GM19043 (cell line): ENCODE results near the gene CFAP221.

Source experiments
- ATAC-seq: cut with Tn5 transposase; IDR thresholded peaks from one replicate; pipeline ENCODE4 v1.9.1; 2021; ENCODE audit warnings: low read depth; ENCODE audit not compliant: unreplicated experiment

Gene CFAP221

GRCh38 chr2:119544075-119544938 lies at the start of gene CFAP221:
Gene CFAP221, plus strand, starts transcription at chr2:119544449. Its CDS starts 1,683 bp downstream, at chr2:119546132.
- peak; percentile 88 for ATAC-seq

GRCh38 chr2:119495948-119496347 lies 48.3 kb upstream of the CFAP221 start:
- no peak for ATAC-seq

- no peak for ATAC-seq
Observed at GRCh38 chr2:119496682-119497081, 47.6 kb upstream of the CFAP221 start.

DNA sequence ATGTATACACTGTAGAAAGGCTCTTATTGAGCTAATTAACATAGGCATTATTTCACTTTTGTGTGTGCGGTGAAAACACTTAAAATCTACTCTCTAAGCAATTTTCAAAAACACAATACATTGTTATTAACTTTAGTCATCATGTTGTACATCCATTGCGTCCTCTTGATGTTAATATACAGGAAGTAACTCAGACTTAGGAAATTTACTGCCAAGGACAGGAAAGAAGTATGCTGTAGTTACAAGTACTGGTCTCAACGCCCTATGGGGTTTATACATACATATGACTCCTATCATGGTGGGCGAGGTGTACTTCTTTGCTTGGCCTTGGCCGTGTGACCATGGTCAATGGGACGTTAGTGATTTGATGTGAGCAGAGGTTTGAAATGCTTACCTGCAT lies 35.5 kb upstream of the CFAP221 start:
- ATAC-seq, result no peak

- no peak for ATAC-seq
Observed at GRCh38 chr2:119511989-119512388, 32.3 kb upstream of the CFAP221 start.

DNA sequence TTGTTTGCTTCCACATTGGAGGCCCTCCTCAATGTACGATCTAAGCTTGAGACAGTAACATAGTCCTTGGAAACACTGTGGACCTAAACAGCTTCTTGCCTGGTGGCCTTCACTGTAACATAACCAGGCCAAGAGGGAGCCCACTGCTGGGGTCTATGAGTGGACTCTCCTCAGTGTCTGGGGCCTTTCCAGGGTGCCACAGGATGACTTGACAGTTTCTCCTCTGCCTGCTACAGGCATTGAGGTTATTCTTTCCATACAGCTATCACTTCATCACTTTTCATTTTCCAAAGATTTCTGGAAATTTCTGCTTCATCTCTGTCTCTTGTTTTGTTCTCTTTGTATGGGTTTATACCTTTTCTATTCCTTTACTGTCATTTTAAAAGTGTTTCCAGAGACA lies 31.3 kb upstream of the CFAP221 start:
- ATAC-seq, result no peak

DNA sequence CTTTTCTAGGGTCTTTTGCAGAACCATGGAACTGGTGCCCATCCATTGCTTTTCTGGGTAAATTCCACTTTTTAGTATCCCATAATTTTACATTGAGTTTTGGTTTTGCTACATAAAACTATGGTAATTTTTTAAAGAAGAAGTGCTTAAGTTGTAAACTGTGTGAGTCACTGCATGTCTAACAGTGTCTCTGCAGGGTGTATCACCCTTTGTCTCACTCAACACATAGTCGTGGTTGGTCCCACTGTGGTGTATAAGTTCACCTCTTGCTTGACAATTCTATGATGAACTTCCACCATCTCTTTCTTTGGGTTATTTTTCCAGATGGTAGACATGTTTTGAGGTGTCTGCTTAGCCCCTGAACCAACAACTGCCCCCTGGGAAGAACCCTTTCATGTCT lies 30.4 kb upstream of the CFAP221 start:
- no peak for ATAC-seq

DNA sequence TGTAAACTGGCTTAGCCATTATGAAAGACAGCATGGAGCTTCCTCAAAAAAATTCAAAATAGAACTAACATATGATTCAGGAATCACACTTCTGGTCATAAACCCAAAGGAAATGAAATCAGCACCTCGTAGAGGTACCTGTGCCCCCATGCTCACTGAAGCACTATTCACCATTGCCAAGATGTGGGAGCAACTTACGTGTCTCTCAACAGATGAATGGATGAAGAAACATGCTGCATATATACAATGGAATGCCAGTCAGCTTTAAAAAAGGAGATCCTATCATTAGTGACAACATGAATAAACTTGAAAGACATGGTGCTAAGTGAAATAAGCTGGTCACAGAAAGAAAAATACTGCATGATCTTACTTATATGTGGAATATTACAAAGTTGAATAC lies 28.1 kb upstream of the CFAP221 start:
- no peak for ATAC-seq

- peak; percentile 75 for ATAC-seq
Observed at GRCh38 chr2:119517433-119517832, 26.8 kb upstream of the CFAP221 start.

GRCh38 chr2:119518401-119519056 lies 25.7 kb upstream of the CFAP221 start:
- no peak for ATAC-seq

DNA sequence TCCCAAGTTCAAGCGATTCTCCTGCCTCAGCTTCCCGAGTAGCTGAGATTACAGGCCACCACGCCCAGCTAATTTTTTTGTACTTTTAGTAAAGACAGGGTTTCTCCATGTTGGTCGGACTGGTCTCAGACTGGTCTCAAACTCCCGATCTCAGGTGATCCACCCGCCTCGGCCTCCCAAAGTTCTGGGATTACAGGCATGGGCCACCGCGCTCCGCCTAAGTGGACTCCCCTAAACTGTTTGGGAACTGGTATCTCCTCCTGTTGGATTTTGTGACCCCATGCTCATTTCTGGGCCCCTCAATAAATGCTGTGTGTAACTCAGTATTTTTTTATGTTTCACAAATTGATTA lies 25.2 kb upstream of the CFAP221 start:
- no peak for ATAC-seq

DNA sequence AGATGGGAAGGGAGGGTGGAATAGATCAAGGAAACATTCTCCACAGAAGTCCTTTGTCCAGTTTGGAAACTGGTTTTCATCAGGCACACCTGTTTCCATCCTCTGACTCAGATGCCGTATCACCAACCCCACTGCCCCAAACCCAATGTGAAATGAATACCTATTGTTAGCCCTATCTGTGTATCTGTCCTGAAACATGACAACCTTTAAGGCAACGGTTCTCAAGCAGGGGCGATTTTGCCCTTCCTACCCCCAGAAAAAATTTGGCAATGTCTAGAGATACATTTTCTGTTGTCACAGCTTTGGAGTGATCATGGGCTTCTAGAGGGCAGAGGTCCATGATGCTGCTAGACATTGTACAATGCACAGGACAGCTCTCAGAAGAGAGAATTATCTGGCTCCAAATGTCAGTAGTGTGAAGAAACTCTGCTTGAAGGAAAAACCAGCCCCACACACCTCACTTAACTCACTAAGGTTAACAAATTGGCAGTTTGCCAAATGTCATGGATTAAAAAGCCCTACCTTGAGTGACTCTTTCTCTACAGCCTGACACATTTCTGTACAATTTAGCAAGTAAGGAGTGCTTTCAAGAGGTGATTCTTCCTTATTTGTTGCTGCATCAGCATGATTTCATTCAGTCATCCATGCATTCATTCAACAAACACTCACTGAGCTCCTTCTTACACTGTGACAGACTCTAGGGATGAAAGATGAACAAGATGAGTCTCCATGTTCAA lies 23.4 kb upstream of the CFAP221 start:
- no peak for ATAC-seq

DNA sequence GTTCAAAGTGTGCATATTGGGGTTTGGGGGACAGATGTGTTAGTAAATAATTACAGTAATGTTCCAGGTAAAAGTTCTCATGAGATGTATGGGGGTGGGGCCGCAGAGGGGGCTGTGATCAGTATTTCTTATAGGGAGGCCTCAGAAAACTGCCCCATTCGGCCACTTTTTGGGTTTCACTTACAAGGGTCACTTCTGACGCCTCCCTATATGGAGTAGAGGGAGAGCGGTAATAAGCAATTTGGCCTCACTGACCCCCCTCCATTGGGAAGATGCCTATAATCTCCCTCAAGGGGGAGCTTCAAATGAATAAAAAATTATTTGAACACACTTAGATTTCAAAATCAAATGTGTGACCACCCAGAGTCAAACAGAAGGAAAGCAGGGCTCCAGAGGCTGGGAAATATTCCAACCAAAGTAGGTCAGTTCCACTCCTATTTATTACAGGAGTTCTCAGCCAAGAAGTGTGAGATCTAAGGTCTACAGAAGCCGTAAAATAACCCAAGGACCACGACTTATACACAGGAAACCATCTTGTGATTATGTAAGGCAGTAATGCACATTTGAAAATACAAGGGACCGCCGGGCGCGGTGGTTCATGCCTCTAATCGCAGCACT lies 22.7 kb upstream of the CFAP221 start:
- no peak for ATAC-seq

GRCh38 chr2:119522671-119523070 lies 21.6 kb upstream of the CFAP221 start:
- ATAC-seq, result no peak

DNA sequence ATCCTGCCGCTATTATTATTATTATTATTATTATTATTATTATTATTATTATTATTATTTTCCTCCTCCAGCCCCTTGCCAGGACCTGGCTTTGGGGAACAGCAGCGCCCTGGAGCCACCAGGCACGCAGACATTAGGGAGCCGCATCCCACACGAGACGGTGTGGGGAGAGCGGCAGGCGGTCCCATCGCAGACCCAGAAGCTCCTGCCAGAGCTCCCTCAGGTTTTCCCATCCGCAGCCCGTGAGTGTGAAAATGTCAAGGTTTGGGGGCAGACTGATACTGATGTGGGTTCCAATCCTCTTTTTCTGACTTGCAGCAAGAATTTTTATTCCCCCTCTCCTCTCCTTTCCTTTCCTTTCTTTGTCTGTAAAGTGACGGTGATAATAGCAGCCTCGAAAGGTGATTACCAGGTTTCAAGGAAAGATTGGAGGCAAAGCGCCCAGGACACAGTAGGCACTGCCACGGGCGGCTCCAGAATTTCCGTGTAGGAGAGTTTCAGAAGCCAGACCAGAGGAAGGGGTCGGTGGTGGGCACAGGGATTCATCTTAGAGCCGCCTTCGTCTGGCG lies 20.8 kb upstream of the CFAP221 start:
- ATAC-seq, result no peak

DNA sequence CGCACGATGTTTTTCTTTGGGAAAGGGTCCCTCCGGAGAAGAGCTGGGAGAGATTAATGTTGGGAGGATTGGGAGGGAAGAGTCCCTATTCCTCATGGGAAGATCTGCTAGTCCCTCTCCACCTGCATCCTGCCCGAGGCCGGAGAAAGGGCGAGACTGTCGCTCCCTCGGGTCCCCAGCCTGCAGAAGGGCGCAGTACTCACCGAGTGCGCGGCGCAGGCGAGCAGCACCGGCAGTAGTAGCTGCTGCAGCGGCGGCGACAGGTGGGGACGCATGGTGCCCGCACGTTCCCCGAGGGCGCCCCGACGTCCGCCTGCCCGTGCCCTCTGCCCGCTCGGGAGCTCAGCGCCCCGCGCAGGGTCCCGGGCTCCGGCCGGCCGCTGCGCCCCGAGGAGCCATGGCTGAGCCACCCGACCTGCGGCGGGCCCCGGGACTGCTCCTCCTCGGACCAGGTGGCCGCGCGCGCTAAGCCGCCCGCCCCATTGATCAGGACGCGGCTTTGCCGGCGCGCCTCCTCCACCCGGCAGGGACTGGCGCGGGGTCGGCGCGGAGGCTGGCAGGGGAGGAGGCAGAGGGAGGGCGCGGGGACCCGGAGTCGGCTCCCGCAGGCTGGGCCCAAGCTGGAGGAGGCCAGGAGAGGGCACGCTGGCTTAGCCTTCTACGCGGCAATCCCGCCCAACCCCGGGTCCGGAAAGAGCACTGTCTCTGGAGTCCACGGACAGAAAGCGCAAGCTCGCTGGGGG lies 20.1 kb upstream of the CFAP221 start, which contains the start of gene SCTR:
Gene SCTR (minus strand): TSS at position 532 of the 743 bp plus-strand sequence. CDS start 257 bp downstream, at position 275.
- no peak for ATAC-seq

DNA sequence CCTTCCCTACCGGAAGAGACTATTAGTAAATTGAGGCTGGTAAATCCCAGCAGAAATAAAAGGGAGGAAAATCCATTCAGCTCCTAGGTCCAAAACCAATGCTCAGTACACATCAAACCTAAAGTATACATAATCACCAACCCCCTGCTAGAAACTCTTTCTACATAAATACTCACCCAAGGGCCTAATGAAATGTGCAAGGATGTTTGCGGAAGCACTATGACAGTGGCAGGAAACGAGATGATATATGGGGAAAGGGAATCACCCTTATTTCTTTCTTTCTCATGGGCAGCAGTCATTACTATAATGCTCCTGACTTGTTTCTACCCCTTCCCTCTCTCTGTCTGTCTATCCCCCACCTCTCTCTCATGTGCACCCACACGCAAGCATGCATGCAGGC lies 18.6 kb upstream of the CFAP221 start:
- no peak for ATAC-seq

- ATAC-seq, result no peak
Observed at GRCh38 chr2:119527999-119528398, 16.2 kb upstream of the CFAP221 start.

DNA sequence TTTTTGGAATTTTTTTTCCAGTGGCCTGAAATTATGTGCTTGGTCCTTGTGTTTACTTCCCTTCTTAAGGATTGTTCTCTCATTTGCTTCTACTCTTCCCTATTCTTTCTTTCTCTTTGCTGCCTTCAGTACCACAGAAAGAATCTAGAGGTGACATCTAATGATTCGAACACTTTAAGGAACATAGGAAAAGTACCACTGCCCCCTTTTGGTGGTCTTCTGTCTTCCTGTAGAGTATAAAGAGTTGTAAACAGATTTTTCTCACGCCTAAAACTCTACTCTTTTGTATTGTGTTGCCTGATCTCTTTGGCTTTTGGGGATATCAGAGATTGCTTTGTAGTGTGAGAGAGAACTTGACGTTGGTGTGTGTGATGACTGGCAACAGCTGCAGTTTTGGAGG lies 13.0 kb upstream of the CFAP221 start:
- no peak for ATAC-seq

GRCh38 chr2:119533560-119533959 lies 10.7 kb upstream of the CFAP221 start:
- ATAC-seq, result no peak
